VCaP (cell line): ENCODE measurements around the gene TPP2.

Source experiments
- H3K27ac ChIP-seq: fragments of 450-650 bp; 2 replicates; pipeline ENCODE4 v1.5.1; 2017
- CTCF ChIP-seq: fragments of 450-650 bp; conservative IDR thresholded peaks from 2 replicates; pipeline ENCODE4 v1.5.1; 2017; ENCODE audit warnings: mild to moderate bottlenecking, moderate library complexity

Gene TPP2

GRCh38 chr13:102704238-102705058, 107.7 kb downstream of the TPP2 start:
- no peak for TF ChIP-seq CTCF

GRCh38 chr13:102707467-102707866, 110.7 kb downstream of the TPP2 start:
- no peak for TF ChIP-seq CTCF
- 0 out of 2 replicates have a peak overlapping the region, but pooled peaks have one; percentile 3 for H3K27ac ChIP-seq

More at GRCh38 chr13:102704238-102705058, 107.7 kb downstream of the TPP2 start:
- no peak overlapping the region for H3K27ac ChIP-seq

GRCh38 chr13:102708211-102708610, 111.4 kb downstream of the TPP2 start:
- 0 out of 2 replicates have a peak overlapping the region, but pooled peaks have one; percentile 3 for H3K27ac ChIP-seq
- no peak for TF ChIP-seq CTCF

- H3K27ac ChIP-seq = no peak overlapping the region
- TF ChIP-seq CTCF = no peak
These were observed 112.2 kb downstream of the TPP2 start for GRCh38 chr13:102708991-102709390.

- H3K27ac ChIP-seq = no peak overlapping the region
- no peak for TF ChIP-seq CTCF
These were observed 112.8 kb downstream of the TPP2 start for GRCh38 chr13:102709536-102709935.

- no peak for TF ChIP-seq CTCF
- H3K27ac ChIP-seq = no peak overlapping the region
These were observed 113.5 kb downstream of the TPP2 start for GRCh38 chr13:102710261-102710679.

GRCh38 chr13:102715447-102715846, 118.7 kb downstream of the TPP2 start:
- H3K27ac ChIP-seq = no peak overlapping the region
- no peak for TF ChIP-seq CTCF
